HG03159 (cell line): ENCODE measurements around the gene PTPRA.
"Not testable (repeated sequence)": the region's sequence is repeated elsewhere in the genome, so short reads cannot be mapped to it uniquely, and the experiment has no call there.

ENCODE experiments used
- ATAC-seq: cut with Tn5 transposase; IDR thresholded peaks from one replicate; pipeline ENCODE4 v1.9.1; 2021; ENCODE audit warnings: mild to moderate bottlenecking, moderate library complexity; ENCODE audit not compliant: unreplicated experiment

The PTPRA gene

DNA sequence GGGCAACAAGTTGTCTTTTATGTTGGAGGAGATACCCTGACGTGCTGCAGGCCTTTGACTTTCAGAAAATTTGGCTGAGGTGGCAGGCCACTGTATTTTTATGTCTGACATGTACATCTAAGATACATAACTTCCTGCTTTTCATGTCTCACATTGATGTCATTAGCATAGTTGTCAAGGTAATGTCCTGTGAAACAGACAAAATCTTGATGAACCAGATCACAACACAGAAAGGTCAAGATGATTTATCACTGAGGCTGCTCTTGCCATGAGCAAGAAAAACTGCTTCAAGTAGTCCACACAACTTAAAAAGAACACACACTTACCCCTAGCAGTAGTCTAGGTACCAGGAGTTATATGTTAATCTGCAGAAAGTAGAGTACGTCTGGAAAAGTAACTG, 120.0 kb downstream of the PTPRA start:
- ATAC-seq, result no peak

DNA sequence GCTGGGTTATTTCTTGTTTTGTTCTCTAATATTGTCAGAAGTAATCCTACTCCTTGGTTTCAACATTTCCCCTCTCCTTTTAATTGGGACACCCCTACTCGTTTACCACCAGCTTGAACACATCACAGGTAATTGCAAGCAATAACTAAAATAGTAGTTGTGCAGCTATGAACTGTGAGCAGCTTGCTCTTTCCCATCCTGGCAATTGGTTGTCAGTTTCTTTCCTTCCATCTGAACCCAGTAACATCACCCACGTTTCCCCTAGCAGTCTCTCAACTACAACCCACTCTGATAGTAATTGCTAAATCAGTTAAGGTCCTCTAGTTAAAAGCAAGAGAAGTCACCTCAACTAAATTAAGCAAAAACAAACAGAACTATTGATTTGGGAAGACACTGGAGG, 122.5 kb downstream of the PTPRA start:
- no peak for ATAC-seq

DNA sequence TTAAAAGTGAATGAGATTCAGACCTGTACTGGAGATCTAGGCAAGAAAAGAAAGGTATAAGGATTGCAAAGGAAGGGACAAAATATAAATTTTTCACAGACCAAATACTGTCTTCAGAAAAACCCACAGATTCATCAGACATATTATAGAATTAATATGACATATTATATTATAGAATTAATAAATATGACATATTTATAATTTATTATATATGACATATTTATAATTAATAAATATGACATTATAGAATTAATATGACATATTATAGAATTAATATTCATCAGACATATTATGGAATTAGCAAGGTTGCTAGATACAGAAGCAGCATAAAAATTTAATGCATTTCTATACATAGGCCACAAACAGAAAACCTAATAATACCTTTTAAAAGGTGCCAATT, 125.4 kb downstream of the PTPRA start:
- no peak for ATAC-seq

DNA sequence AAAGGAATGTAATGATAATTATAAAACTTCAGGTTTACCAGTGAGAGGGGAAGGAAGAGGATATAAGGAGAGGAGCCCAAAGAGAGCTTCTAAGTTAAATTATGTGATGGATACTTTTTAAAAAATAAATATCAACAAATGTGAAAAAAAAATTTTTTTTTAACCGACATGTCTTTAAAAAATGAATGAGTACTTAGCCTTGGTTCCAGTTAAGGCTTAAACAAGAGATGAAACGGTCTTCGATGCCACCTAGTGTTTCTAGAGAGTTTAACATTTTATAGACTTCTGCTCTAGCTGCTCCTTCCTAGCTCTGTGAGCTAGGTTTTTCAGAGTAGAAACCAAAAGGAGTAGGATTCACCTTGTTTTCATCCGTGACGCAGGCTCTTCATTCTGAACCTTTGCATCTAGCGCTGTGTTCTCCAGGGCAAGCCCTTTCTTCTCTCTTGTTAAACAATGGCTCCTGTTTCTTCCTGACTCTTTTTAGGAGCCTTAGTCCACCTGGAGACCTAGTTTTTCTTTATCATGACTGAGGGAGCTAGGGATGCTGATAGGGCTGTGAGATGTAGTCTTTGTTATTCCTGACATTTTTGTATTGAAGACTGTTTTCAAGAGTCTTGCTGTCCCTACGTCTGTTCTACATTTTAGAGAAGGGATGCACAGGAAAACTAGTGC, 127.7 kb downstream of the PTPRA start:
- ATAC-seq, result no peak

DNA sequence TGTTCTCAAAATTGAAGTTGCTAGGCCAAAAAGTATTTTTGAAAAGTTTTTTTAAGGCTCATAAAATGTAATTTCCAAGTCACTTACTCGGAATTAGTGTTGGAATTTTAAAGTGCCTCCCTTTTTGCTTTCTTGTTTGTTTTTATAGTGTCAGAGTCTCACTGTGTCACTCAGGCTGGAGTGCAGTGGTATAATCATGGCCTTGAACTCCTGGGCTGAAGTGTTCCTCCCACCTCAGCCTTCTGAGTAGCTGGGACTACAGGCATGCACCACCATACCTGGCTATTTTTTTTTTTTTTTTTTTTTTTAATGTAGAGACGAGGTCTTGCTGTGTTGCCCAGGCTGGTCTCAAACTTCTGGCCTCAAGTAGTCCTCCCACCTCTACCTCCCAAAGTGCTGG, 130.1 kb downstream of the PTPRA start:
- ATAC-seq, result no peak

DNA sequence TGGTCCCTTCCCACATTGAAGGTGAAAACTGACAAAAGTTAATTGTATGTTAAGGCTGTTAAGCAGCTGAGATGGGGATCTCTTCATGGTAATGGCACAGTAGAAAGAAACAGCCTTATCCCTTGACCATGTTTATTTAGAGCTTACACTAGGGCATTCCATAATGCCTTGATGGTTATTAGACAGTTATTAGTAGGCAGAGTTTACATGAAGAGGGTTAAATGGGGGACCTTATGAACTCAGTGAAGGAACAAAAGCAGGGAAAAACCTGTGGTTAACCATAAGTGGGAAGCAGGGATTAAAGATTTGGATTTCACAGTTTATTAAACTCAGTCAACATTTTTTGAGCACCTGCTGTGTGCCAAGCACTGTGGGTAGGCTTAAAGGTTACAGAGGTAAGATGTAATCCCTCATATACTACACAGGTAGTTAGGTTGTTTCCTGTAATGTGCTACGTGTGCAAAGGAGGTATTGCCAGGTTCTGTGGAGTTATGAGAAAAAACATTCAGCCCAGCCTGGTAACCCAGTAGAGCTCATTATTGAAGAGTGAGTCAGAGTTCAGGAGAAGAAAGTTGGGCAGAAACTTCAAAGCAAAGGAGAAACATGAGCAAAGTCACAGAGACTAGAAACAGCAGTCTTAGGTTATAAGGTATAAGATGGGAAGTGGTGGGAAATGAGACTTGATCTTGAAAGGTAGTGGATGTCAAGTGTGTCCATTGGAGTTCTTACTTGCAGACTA, 137.9 kb downstream of the PTPRA start:
- no peak for ATAC-seq

- ATAC-seq, result no peak
These were observed 138.5 kb downstream of the PTPRA start for GRCh38 chr20:3011752-3012151.

GRCh38 chr20:3013771-3014170, 140.5 kb downstream of the PTPRA start:
- no peak for ATAC-seq

DNA sequence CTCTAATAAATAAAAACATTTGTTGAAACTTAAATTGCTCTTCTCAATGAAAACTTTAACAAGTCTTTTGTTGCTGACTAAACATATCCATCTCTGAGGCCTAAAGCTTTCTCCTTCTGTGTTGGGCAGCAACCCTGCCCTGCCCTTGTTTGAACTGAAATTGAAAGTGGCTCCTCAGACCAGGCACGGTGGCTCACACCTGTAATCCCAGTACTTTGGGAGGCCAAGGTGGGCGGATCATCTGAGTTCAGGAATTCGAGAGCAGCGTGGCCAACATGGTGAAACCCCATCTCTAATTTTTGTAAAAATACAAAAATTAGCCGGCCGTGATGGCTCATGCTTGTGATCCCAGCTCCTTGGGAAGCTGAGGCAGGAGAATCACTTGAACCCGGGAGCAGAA, 140.9 kb downstream of the PTPRA start:
- no peak for ATAC-seq

- ATAC-seq, result no peak
These were observed 141.4 kb downstream of the PTPRA start for GRCh38 chr20:3014662-3015061.

DNA sequence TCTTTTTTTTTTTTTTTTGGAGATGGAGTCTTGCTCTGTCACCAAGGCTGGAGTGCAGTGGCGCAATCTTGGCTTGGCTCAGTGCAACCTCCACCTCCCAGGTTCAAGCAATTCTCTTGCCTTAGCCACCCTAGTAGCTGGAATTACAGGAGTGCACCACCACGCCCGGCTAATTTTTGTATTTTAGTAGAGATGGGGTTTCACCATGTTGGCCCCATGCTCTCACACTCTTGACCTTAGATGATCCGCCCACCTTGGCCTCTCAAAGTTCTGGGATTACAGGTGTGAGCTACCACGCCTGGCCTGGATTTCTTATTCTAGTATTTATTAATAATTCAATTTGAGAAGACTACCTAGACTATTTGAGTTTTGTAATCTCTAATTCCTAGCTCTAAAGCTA, 142.0 kb downstream of the PTPRA start:
- ATAC-seq, result not testable (repeated sequence)

- no peak for ATAC-seq
These were observed 148.0 kb downstream of the PTPRA start for GRCh38 chr20:3021327-3021726.

DNA sequence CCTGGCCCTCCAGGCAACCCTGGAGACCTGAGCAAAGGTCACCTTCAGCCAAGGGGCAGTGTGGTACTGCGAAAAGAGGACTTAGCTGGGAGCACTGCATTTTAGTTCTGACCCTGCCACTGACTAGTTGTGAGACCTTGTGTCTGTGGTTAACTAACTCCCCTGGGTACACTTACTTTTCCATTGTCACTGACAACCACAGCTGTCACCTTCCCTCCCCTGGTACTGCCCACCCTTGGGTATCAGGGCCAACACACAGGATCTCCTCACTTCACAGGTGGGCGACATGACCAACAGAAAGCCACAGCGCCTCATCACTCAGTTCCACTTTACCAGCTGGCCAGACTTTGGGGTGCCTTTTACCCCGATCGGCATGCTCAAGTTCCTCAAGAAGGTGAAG, 148.5 kb downstream of the PTPRA start:
- ATAC-seq, result no peak

- not testable (repeated sequence) for ATAC-seq
These were observed 149.5 kb downstream of the PTPRA start for GRCh38 chr20:3022559-3023490.

DNA sequence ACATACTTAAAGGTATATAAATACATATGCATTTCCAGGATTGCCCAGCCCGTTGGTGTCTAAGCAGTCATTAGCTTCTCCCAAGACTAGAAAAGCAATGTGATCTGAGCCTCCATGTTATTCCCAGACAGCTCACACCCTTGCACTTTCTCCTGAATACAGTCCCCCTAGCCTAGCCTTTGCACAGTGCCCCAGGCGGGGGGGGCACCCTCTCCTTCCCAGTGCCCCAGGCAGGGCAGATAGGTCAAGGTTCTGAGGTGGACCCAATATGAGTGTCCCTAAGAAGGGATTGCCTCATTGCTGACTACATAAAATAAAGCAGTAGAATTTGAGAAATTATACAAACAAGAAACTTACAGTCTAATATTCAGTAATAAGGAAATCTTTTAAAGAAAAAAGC, 154.7 kb downstream of the PTPRA start:
- ATAC-seq, result no peak

DNA sequence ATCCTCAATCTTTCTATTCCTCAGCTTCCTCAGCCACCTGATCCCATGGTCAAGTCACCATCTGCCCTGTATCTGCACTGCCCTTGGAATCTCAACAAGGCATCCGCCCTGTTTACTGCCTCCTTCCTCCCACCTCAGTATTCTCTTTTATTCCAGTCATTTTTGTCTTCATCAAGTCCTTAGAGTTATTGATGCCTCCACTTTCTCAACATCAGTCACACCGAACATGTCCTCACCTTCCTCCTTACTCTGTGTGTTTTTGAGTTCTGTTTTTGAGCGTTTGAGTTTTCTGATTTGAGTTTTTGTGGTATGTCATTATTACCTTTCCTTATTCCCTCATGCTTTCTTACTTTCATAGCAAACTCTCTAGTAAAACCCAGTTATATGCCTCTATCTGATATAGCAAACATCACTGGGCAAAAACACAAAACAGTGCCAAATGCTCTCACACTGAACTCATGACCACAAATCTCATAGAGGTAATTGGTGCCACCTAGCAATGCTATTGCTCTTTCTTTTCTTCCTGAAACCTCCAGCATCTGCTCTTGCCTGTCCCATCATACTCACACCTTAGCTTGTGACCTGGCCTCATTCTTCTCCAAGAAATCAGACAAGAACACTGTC, 158.4 kb downstream of the PTPRA start:
- no peak for ATAC-seq

DNA sequence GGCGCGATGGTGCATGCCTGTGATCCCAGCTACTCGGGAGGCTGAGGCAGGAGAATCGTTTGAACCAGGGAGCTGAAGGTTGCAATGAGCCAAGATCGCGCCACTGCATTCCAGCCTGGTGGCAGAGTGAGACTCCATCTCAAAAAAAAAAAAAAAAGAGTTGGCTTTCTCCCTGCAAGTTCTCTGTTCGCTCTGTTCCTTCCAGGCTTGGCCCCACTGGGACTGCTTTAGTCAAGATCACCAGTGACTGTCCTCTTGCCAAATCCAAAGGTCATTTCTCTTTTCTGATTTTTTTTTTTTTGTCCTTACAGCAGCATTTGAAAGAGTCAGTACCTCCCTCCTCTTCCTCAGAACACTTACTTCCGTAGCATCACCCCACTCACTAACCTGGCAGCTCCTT, 159.3 kb downstream of the PTPRA start:
- ATAC-seq, result no peak

- no peak for ATAC-seq
These were observed 164.4 kb downstream of the PTPRA start for GRCh38 chr20:3037654-3038053.

DNA sequence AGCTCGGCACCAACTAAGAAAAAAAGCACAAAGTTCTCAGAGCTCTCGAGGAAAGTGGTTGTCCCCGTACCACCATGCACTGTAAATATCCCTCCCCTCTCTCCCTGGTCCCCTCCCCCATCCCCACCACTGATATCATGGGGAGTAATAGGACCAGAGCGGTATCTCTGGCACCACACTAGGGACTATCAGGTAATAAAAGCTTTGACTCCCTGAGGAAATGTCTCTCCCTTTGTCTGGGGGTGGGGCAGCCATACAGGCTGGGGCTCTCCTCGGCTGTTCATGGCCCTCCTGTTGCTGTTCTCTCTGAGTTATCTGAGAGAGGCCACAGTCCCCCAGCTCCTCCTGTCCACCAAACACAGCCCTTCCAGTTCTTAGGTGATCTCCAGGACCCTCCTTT, 165.2 kb downstream of the PTPRA start:
- ATAC-seq, result no peak

GRCh38 chr20:3039426-3039825, 166.1 kb downstream of the PTPRA start:
- ATAC-seq, result no peak

- ATAC-seq, result no peak
These were observed 166.8 kb downstream of the PTPRA start for GRCh38 chr20:3040086-3040485.
